ENCODE measurements around the gene SLC25A47.
A peak's percentile ranks its signal among the peaks of the same experiment; 100 is the strongest.
"Not testable (repeated sequence)": the region's sequence is repeated elsewhere in the genome, so short reads cannot be mapped to it uniquely, and the experiment has no call there.

Gene SLC25A47

GRCh38 chr14:100303179-100303578 is 20.0 kb upstream of the SLC25A47 start:
- no peak overlapping the region for H3K27ac Mint-ChIP-seq (ENCODE audit: low read depth)
- H3K4me1 Mint-ChIP-seq = peaks cover 9% of the 10 kb centered on the region
- ATAC-seq (replicated peaks; ENCODE audit: extremely low read depth, poor library complexity, severe bottlenecking) (no peak), DNase-seq (ENCODE audit: low spot score in 2 of 2) (no peak)
- H3K4me3 Mint-ChIP-seq = no peak overlapping the region
- no peaks in the 10 kb centered on the region for H3K27me3 Mint-ChIP-seq
- H3K9me3 Mint-ChIP-seq = no peaks in the 10 kb centered on the region
- peaks cover 4% of the 10 kb centered on the region for H3K36me3 Mint-ChIP-seq (ENCODE audit: insufficient read depth)

GRCh38 chr14:100303925-100304324 is 19.2 kb upstream of the SLC25A47 start:
- peaks cover 4% of the 10 kb centered on the region for H3K36me3 Mint-ChIP-seq (ENCODE audit: insufficient read depth)
- H3K4me3 Mint-ChIP-seq = no peak overlapping the region
- H3K27ac Mint-ChIP-seq (ENCODE audit: low read depth) = no peak overlapping the region
- DNase-seq (ENCODE audit: low spot score in 2 of 2) = no peak
- peaks cover 9% of the 10 kb centered on the region for H3K4me1 Mint-ChIP-seq
- no peak for ATAC-seq (replicated peaks; ENCODE audit: extremely low read depth, poor library complexity, severe bottlenecking)
- no peaks in the 10 kb centered on the region for H3K27me3 Mint-ChIP-seq
- H3K9me3 Mint-ChIP-seq = no peaks in the 10 kb centered on the region

- no peaks in the 10 kb centered on the region for H3K9me3 Mint-ChIP-seq
- H3K4me1 Mint-ChIP-seq = peaks cover 9% of the 10 kb centered on the region
- H3K27me3 Mint-ChIP-seq = no peaks in the 10 kb centered on the region
- H3K36me3 Mint-ChIP-seq (ENCODE audit: insufficient read depth) = peaks cover 4% of the 10 kb centered on the region
- DNase-seq (ENCODE audit: low spot score in 2 of 2) = no peak
- no peak for ATAC-seq (replicated peaks; ENCODE audit: extremely low read depth, poor library complexity, severe bottlenecking)
- no peak overlapping the region for H3K27ac Mint-ChIP-seq (ENCODE audit: low read depth)
- H3K4me3 Mint-ChIP-seq = peak overlapping the region; percentile 77
Observed at GRCh38 chr14:100304825-100305323, 18.3 kb upstream of the SLC25A47 start.

- peaks cover 4% of the 10 kb centered on the region for H3K36me3 Mint-ChIP-seq (ENCODE audit: insufficient read depth)
- ATAC-seq (replicated peaks; ENCODE audit: extremely low read depth, poor library complexity, severe bottlenecking) (no peak), DNase-seq (ENCODE audit: low spot score in 2 of 2) (peak in 1 of 2 donors; percentile 30)
- no peaks in the 10 kb centered on the region for H3K9me3 Mint-ChIP-seq
- no peaks in the 10 kb centered on the region for H3K27me3 Mint-ChIP-seq
- peaks cover 9% of the 10 kb centered on the region for H3K4me1 Mint-ChIP-seq
- H3K27ac Mint-ChIP-seq (ENCODE audit: low read depth) = no peak overlapping the region
- peak overlapping the region; percentile 77 for H3K4me3 Mint-ChIP-seq
Observed at GRCh38 chr14:100305324-100306100, 17.6 kb upstream of the SLC25A47 start.

- peak within 1 kb of the TSS; percentile 77 for H3K4me3 Mint-ChIP-seq
- no peak within 1 kb of the TSS for H3K27ac Mint-ChIP-seq (ENCODE audit: low read depth)
- ATAC-seq (replicated peaks; ENCODE audit: extremely low read depth, poor library complexity, severe bottlenecking) = peak; percentile 81
- DNase-seq (ENCODE audit: low spot score in 2 of 2) = peak; percentile 46 to 55
- peaks cover 9% of the 10 kb centered on the region for H3K4me1 Mint-ChIP-seq
- no peaks in the 10 kb centered on the region for H3K9me3 Mint-ChIP-seq
- no peaks in the 10 kb centered on the region for H3K27me3 Mint-ChIP-seq
- H3K36me3 Mint-ChIP-seq (ENCODE audit: insufficient read depth) = peaks cover 4% of the 10 kb centered on the region
Observed at GRCh38 chr14:100306101-100306997, 16.8 kb upstream of the SLC25A47 start, which contains the start of gene SLC25A29. Gene SLC25A29 (minus strand): TSS chr14:100306444. CDS start chr14:100306232, 212 bp downstream.

- H3K4me1 Mint-ChIP-seq = peaks cover 17% of the 10 kb centered on the region
- no peak for ATAC-seq (replicated peaks; ENCODE audit: extremely low read depth, poor library complexity, severe bottlenecking)
- H3K9me3 Mint-ChIP-seq = no peaks in the 10 kb centered on the region
- no peak for DNase-seq (ENCODE audit: low spot score in 2 of 2)
- H3K4me3 Mint-ChIP-seq = peak overlapping the region; percentile 70
- peaks cover 4% of the 10 kb centered on the region for H3K36me3 Mint-ChIP-seq (ENCODE audit: insufficient read depth)
- no peaks in the 10 kb centered on the region for H3K27me3 Mint-ChIP-seq
- no peak overlapping the region for H3K27ac Mint-ChIP-seq (ENCODE audit: low read depth)
Observed at GRCh38 chr14:100306998-100307765, 16.0 kb upstream of the SLC25A47 start.

- Mint-ChIP-seq H3K4me3 (peak overlapping the region; percentile 70), H3K4me1 (peaks cover 25% of the 10 kb centered on the region), H3K27ac (ENCODE audit: low read depth) (no peak overlapping the region), H3K9me3 (no peaks in the 10 kb centered on the region), H3K36me3 (ENCODE audit: insufficient read depth) (peaks cover 6% of the 10 kb centered on the region), H3K27me3 (no peaks in the 10 kb centered on the region)
- ATAC-seq (replicated peaks; ENCODE audit: extremely low read depth, poor library complexity, severe bottlenecking) = no peak
- DNase-seq (ENCODE audit: low spot score in 2 of 2) = no peak
Observed at GRCh38 chr14:100307766-100308426, 15.2 kb upstream of the SLC25A47 start.

- not testable (repeated sequence) for H3K36me3 Mint-ChIP-seq (ENCODE audit: insufficient read depth); DNase-seq (ENCODE audit: low spot score in 2 of 2); H3K9me3 Mint-ChIP-seq; H3K4me3 Mint-ChIP-seq; ATAC-seq (replicated peaks; ENCODE audit: extremely low read depth, poor library complexity, severe bottlenecking); H3K27me3 Mint-ChIP-seq; H3K27ac Mint-ChIP-seq (ENCODE audit: low read depth)
- peaks cover 25% of the 10 kb centered on the region for H3K4me1 Mint-ChIP-seq
Observed at GRCh38 chr14:100308427-100308792, 14.7 kb upstream of the SLC25A47 start.

- DNase-seq (ENCODE audit: low spot score in 2 of 2) (no peak), ATAC-seq (replicated peaks; ENCODE audit: extremely low read depth, poor library complexity, severe bottlenecking) (no peak)
- Mint-ChIP-seq H3K4me3 (no peak overlapping the region), H3K4me1 (peaks cover 25% of the 10 kb centered on the region), H3K27ac (ENCODE audit: low read depth) (no peak overlapping the region), H3K9me3 (no peaks in the 10 kb centered on the region), H3K27me3 (no peaks in the 10 kb centered on the region), H3K36me3 (ENCODE audit: insufficient read depth) (peaks cover 6% of the 10 kb centered on the region)
Observed at GRCh38 chr14:100309028-100309737, 14.0 kb upstream of the SLC25A47 start.

GRCh38 chr14:100312110-100312876 is 10.8 kb upstream of the SLC25A47 start:
- not testable (repeated sequence) for ATAC-seq (replicated peaks; ENCODE audit: extremely low read depth, poor library complexity, severe bottlenecking); DNase-seq (ENCODE audit: low spot score in 2 of 2); H3K4me3 Mint-ChIP-seq; H3K36me3 Mint-ChIP-seq (ENCODE audit: insufficient read depth); H3K9me3 Mint-ChIP-seq; H3K27me3 Mint-ChIP-seq
- Mint-ChIP-seq H3K27ac (ENCODE audit: low read depth) (peak overlapping the region; percentile 58), H3K4me1 (peaks cover 16% of the 10 kb centered on the region)

- H3K4me1 Mint-ChIP-seq = peaks cover 16% of the 10 kb centered on the region
- H3K4me3 Mint-ChIP-seq = no peak overlapping the region
- no peak for ATAC-seq (replicated peaks; ENCODE audit: extremely low read depth, poor library complexity, severe bottlenecking)
Observed at GRCh38 chr14:100312877-100313400, 10.2 kb upstream of the SLC25A47 start.

More at GRCh38 chr14:100312877-100313400, 10.2 kb upstream of the SLC25A47 start:
- Mint-ChIP-seq H3K27me3 (no peaks in the 10 kb centered on the region), H3K36me3 (ENCODE audit: insufficient read depth) (peaks cover 3% of the 10 kb centered on the region), H3K27ac (ENCODE audit: low read depth) (peak overlapping the region; percentile 58), H3K9me3 (no peaks in the 10 kb centered on the region)
- no peak for DNase-seq (ENCODE audit: low spot score in 2 of 2)
